Measurements from ENCODE around the gene MLLT3. TPM values are rescaled to one million over a fixed set of nuclear protein-coding genes. Genes with fewer than 3 reads are reported as not detected.
A peak's percentile ranks its signal among the peaks of the same experiment; 100 is the strongest.

MLLT3 gene
- total RNA-seq, 1 donor from 2014 or later: 39.1 TPM

- H3K9me3 ChIP-seq (ENCODE audit: low read depth): no peaks in the 10 kb centered on the region
- no peak overlapping the region for H3K4me2 ChIP-seq
- no peak overlapping the region for H3K27ac ChIP-seq
- no peaks in the 10 kb centered on the region for H4K20me1 ChIP-seq (ENCODE audit: low read depth)
- DNase-seq (ENCODE audit: low spot score): no peak
- H3K4me1 Mint-ChIP-seq: peaks cover 7% of the 10 kb centered on the region
- H3K27ac Mint-ChIP-seq: no peak overlapping the region
- no peak overlapping the region for H3K4me3 Mint-ChIP-seq
- no peaks in the 10 kb centered on the region for H3K36me3 ChIP-seq
- H3K36me3 Mint-ChIP-seq: peaks cover 26% of the 10 kb centered on the region
- H3K79me2 ChIP-seq (ENCODE audit: low read depth): no peaks in the 10 kb centered on the region
- peaks cover 2% of the 10 kb centered on the region for H3K27me3 Mint-ChIP-seq (ENCODE audit: insufficient read depth, low read depth)
- H3K27me3 ChIP-seq: no peaks in the 10 kb centered on the region
- no peak for TF ChIP-seq CTCF (IDR thresholded peaks at IDR 0.05)
- no peak for TF ChIP-seq EZH2 (IDR thresholded peaks at IDR 0.05)
- TF ChIP-seq EZH2phosphoT487 (IDR thresholded peaks at IDR 0.05): no peak
- no peaks in the 10 kb centered on the region for H3F3A ChIP-seq (ENCODE audit: low read depth)
- H3K9ac ChIP-seq: no peak overlapping the region
- H2AFZ ChIP-seq (replicated peaks): no peak overlapping the region
- no peak overlapping the region for H3K4me3 ChIP-seq
- H3K4me1 ChIP-seq: no peaks in the 10 kb centered on the region
- H3K9me3 Mint-ChIP-seq: peaks cover 38% of the 10 kb centered on the region
Observed at GRCh38 chr9:20538956-20539355, 83.3 kb downstream of the MLLT3 start.

- H3K27ac Mint-ChIP-seq: no peak overlapping the region
- no peaks in the 10 kb centered on the region for H3K27me3 ChIP-seq
- TF ChIP-seq EZH2 (IDR thresholded peaks at IDR 0.05) (no peak), EZH2phosphoT487 (IDR thresholded peaks at IDR 0.05) (no peak)
- no peak overlapping the region for H3K9ac ChIP-seq
- H3K4me2 ChIP-seq: no peak overlapping the region
- no peaks in the 10 kb centered on the region for H3K9me3 ChIP-seq (ENCODE audit: low read depth)
- H3K4me1 Mint-ChIP-seq: peaks cover 7% of the 10 kb centered on the region
- no peaks in the 10 kb centered on the region for H3K4me1 ChIP-seq
- H3K27me3 Mint-ChIP-seq (ENCODE audit: insufficient read depth, low read depth): no peaks in the 10 kb centered on the region
- H3K36me3 ChIP-seq: no peaks in the 10 kb centered on the region
- H3K9me3 Mint-ChIP-seq: peaks cover 36% of the 10 kb centered on the region
- DNase-seq (ENCODE audit: low spot score): no peak
- H3K4me3 ChIP-seq: no peak overlapping the region
- no peak overlapping the region for H3K4me3 Mint-ChIP-seq
- H2AFZ ChIP-seq (replicated peaks): no peak overlapping the region
- no peaks in the 10 kb centered on the region for H3K79me2 ChIP-seq (ENCODE audit: low read depth)
- no peaks in the 10 kb centered on the region for H4K20me1 ChIP-seq (ENCODE audit: low read depth)
- peaks cover 26% of the 10 kb centered on the region for H3K36me3 Mint-ChIP-seq
- no peak overlapping the region for H3K27ac ChIP-seq
- no peaks in the 10 kb centered on the region for H3F3A ChIP-seq (ENCODE audit: low read depth)
Observed at GRCh38 chr9:20538092-20538491, 84.2 kb downstream of the MLLT3 start.

- DNase-seq (ENCODE audit: low spot score): no peak
- Histone ChIP-seq H3K4me2 (no peak overlapping the region), H3K27me3 (no peaks in the 10 kb centered on the region), H3K79me2 (ENCODE audit: low read depth) (no peaks in the 10 kb centered on the region), H3K9ac (no peak overlapping the region), H3K4me3 (no peak overlapping the region), H2AFZ (replicated peaks) (no peak overlapping the region), H3K4me1 (no peaks in the 10 kb centered on the region), H3K27ac (no peak overlapping the region), H3K9me3 (ENCODE audit: low read depth) (no peaks in the 10 kb centered on the region), H3F3A (ENCODE audit: low read depth) (no peaks in the 10 kb centered on the region), H4K20me1 (ENCODE audit: low read depth) (no peaks in the 10 kb centered on the region), H3K36me3 (no peaks in the 10 kb centered on the region)
- Mint-ChIP-seq H3K36me3 (peaks cover 26% of the 10 kb centered on the region), H3K9me3 (peaks cover 30% of the 10 kb centered on the region), H3K27ac (no peak overlapping the region), H3K4me1 (peaks cover 7% of the 10 kb centered on the region), H3K4me3 (no peak overlapping the region), H3K27me3 (ENCODE audit: insufficient read depth, low read depth) (no peaks in the 10 kb centered on the region)
- no peak for TF ChIP-seq CTCF (IDR thresholded peaks at IDR 0.05)
Observed at GRCh38 chr9:20537294-20537693, 85.0 kb downstream of the MLLT3 start.

GRCh38 chr9:20532584-20532983, 89.7 kb downstream of the MLLT3 start:
- DNase-seq (ENCODE audit: low spot score): peak; percentile 6
- Mint-ChIP-seq H3K4me3 (no peak overlapping the region), H3K36me3 (peaks cover 4% of the 10 kb centered on the region), H3K27ac (no peak overlapping the region), H3K9me3 (no peaks in the 10 kb centered on the region), H3K27me3 (ENCODE audit: insufficient read depth, low read depth) (peaks cover 2% of the 10 kb centered on the region), H3K4me1 (peaks cover 12% of the 10 kb centered on the region)
- Histone ChIP-seq H3K36me3 (no peaks in the 10 kb centered on the region), H3K27ac (no peak overlapping the region), H3K79me2 (ENCODE audit: low read depth) (no peaks in the 10 kb centered on the region), H3K27me3 (no peaks in the 10 kb centered on the region), H3K9ac (no peak overlapping the region), H3K4me2 (no peak overlapping the region), H2AFZ (replicated peaks) (no peak overlapping the region), H3F3A (ENCODE audit: low read depth) (no peaks in the 10 kb centered on the region), H3K9me3 (ENCODE audit: low read depth) (no peaks in the 10 kb centered on the region), H4K20me1 (ENCODE audit: low read depth) (no peaks in the 10 kb centered on the region), H3K4me3 (no peak overlapping the region), H3K4me1 (peaks cover 6% of the 10 kb centered on the region)
- no peak for TF ChIP-seq EZH2 (IDR thresholded peaks at IDR 0.05)
- no peak for TF ChIP-seq EZH2phosphoT487 (IDR thresholded peaks at IDR 0.05)
- no peak for TF ChIP-seq CTCF (IDR thresholded peaks at IDR 0.05)
